Astrocyte (in vitro differentiated cells and primary cell): ENCODE measurements around the gene C12orf56.

Source experiments
- EZH2 ChIP-seq: IDR thresholded peaks from 2 replicates; pipeline ENCODE4 v1.6.1; 2012; ENCODE audit warnings: mild to moderate bottlenecking, low read length, inconsistent platforms; ENCODE audit not compliant: insufficient read depth
- TF ChIP-seq, protein P1 (sequence below): IDR thresholded peaks from 2 replicates; pipeline ENCODE4 v1.5.1; 2011; ENCODE audit warnings: low read depth, mild to moderate bottlenecking, inconsistent platforms, low read length, moderate library complexity; ENCODE audit not compliant: insufficient read depth

DNA sequence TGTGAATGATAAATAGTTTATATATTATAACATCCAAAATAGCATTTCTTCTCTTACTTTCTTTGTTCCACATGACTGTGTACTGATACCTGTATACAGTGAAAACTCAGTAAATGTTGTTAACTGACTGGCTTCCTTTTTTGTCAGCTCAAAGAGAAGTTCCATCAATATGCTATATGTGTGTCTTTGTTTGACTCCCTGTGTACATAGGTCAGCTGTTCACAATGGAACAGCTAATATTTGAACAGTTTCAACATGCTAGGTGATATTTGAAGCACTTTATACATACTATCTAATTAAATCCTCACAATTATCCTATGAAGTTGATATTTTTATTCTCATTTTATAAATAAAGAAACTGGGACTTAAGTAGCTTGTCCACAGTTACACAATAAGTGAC lies 153.2 kb downstream of the C12orf56 start:
- TF ChIP-seq, protein P1, sequence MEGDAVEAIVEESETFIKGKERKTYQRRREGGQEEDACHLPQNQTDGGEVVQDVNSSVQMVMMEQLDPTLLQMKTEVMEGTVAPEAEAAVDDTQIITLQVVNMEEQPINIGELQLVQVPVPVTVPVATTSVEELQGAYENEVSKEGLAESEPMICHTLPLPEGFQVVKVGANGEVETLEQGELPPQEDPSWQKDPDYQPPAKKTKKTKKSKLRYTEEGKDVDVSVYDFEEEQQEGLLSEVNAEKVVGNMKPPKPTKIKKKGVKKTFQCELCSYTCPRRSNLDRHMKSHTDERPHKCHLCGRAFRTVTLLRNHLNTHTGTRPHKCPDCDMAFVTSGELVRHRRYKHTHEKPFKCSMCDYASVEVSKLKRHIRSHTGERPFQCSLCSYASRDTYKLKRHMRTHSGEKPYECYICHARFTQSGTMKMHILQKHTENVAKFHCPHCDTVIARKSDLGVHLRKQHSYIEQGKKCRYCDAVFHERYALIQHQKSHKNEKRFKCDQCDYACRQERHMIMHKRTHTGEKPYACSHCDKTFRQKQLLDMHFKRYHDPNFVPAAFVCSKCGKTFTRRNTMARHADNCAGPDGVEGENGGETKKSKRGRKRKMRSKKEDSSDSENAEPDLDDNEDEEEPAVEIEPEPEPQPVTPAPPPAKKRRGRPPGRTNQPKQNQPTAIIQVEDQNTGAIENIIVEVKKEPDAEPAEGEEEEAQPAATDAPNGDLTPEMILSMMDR: no peak
- no peak for TF ChIP-seq EZH2
